Heart right ventricle (tissue), 16 donors: Measurements from ENCODE around the gene ZNRF1. TPM values are rescaled to one million over a fixed set of nuclear protein-coding genes. Genes with fewer than 3 reads are reported as not detected.

Source experiments
- ATAC-seq, 8 donors: fragments of 200-7000 bp; cut with Tn5 transposase; one replicate each; pipeline ENCODE4 v1.9.1; 2020; ENCODE audit warnings: mild to moderate bottlenecking in 8 of 8, moderate library complexity in 8 of 8, moderate number of reproducible peaks in 1 of 8
- DNase-seq, 2 donors: peaks; one replicate each; pipeline ENCODE4 v3.0.0-alpha.2; 2020
- H3K27ac ChIP-seq, 10 donors: fragments of 200-600 bp; sonication (generic) in 2 of 10; one replicate each; pipeline versions ENCODE4 v1.5.0 to v1.8.0; 2020 to 2022; ENCODE audit warnings: mild to moderate bottlenecking in 3 of 10
- H3K27me3 ChIP-seq, 7 donors: fragments of 200-600 bp; one replicate each; pipeline ENCODE4 v1.8.0; 2021 to 2022; ENCODE audit warnings: mild to moderate bottlenecking in 2 of 7
- H3K36me3 ChIP-seq, 9 donors: fragments of 200-600 bp; sonication (generic) in 1 of 9; one replicate each; pipeline versions ENCODE4 v1.5.0 to v1.8.0; 2020 to 2022; ENCODE audit warnings: mild to moderate bottlenecking in 2 of 9
- H3K4me1 ChIP-seq, 9 donors: fragments of 200-600 bp; sonication (generic) in 1 of 9; one replicate each; pipeline versions ENCODE4 v1.5.0 to v1.8.0; 2020 to 2022; ENCODE audit warnings: mild to moderate bottlenecking in 4 of 9
- H3K4me3 ChIP-seq, 10 donors: fragments of 200-600 bp; sonication (generic) in 2 of 10; one replicate each; pipeline versions ENCODE4 v1.5.0 to v1.8.0; 2020 to 2022; ENCODE audit warnings: mild to moderate bottlenecking in 7 of 10, moderate library complexity in 2 of 10
- H3K9me3 ChIP-seq, 11 donors: fragments of 200-600 bp in 10 of 11; sonication (generic) in 2 of 11; one replicate each; pipeline versions ENCODE4 v1.5.0 to v1.8.0; 2013 to 2022; ENCODE audit warnings: mild to moderate bottlenecking in 2 of 11, control low read depth in 1 of 11, moderate library complexity in 1 of 11
- WGBS, 2 donors: extraction: QIAGEN DNeasy Blood & Tissue Kit; methylation state at CpG; one replicate each; pipeline ENCODE4 v1.1.7; 2013; ENCODE audit warnings: inconsistent platforms in 1 of 2; 5-methylcytosine and 5-hydroxymethylcytosine counted together
- intact Hi-C, 10 donors: fragments of 100-400 bp; cut with DNase I; formaldehyde crosslinking; loops; one replicate each; pipeline versions ENCODE4 v1.11.1 to v1.14.2; 2022
- polyA plus RNA-seq, 2 donors: library from polyadenylated mRNA; stranded (reverse); fragments of 200-250 nt; gene quantifications; one replicate each; pipeline ENCODE4 v1.2.3, GENCODE V29; 2013
- total RNA-seq, 10 donors: library from RNA; stranded (reverse); fragmentation: NEBNext Ultra II Directional in 3 of 10; extraction: Animal tissue kit (Norgen Biotek cat#: 25700) in 3 of 10; gene quantifications; one replicate each; pipeline versions ENCODE4 v1.2.1 to v1.2.4, GENCODE V29; 2021 to 2023
- TF ChIP-seq, protein P1 (sequence below), 9 donors: fragments of 200-600 bp; sonication (generic) in 2 of 9; IDR thresholded peaks; one replicate each; pipeline versions ENCODE4 v1.5.0 to v1.8.0; 2021 to 2022; ENCODE audit warnings: antibody characterized with exemption in 9 of 9, mild to moderate bottlenecking in 5 of 9, moderate library complexity in 1 of 9
- donor health status: Arrhythmogenic right ventricular cardiomyopathy.
- donor health status: ischemic (EF 13 %, LVEDD 7.1; RV severe dilation, severe dysfunction).
- donor health status: healthy with polysubstance abuse.
- donor health status: DM: no; HTN: yes; CAD: no.
- donor health status: DM: no; HTN: no; CAD: no.
- donor health status: ischemic (EF 25% LVEDD 6.9; RV normal size, moderate dysfunction).
- donor health status: ischemic (EF 25% LVEDD 5.7; RV mildly dilated, moderate dysfunction).
- donor health status: healthy.
- donor health status: DM: yes; HTN: yes; CAD: no.
- donor health status: Ischemic cardiomyopathy.
- donor health status: ischemic (EF 35%, LVEDD 5.7; RV mildly dilated, moderate dysfunction).
- donor health status: nonischemic (EF 11% LVEDD 7.7; RV severe dilation, severe dysfunction).
- donor health status: DM: yes; HTN: yes; CAD: no.
- donor health status: PGD.
- donor health status: ischemic (EF 29% LVEDD 5.4; RV normal size, mild dysfunction).
- donor health status: nonischemic (EF 23%, LVEDD 6.1; RV moderate dilation, normal function).

Gene ZNRF1
- total and polyA plus RNA-seq, 12 donors, result 13.1 to 30.8 (median 20.8) TPM

DNA sequence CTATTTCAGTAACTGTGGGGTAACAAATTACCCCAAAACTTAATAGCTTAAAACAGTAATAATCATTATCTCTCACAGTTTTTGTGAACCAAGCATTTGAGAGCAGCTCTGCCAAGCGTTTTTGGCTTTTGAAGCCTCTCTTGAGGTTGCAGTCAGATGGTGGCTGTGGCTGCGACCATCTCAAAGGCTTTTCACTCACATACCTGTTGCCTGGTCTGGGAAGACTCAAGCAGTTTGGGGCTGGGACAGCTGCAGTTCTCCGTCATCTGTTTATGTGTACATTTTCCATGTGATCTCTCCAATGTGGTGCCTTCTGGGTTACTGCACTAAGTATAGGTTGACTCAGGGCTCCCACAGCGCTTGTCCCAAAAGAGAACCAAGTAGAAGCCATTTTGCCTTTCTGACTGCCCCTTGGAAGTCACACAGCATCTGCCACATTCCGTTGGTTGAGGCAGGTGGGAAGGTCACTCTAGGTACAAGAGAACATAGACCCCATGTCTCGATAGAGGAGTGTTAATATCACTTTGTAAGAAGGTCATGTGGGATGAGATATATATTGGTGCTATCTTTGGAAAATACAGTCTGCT lies 68.1 kb downstream of the ZNRF1 start:
- intact Hi-C loops, result no loop called here
- Histone ChIP-seq H3K4me3 (no peak overlapping the region), H3K4me1 (peaks cover 11 to 70% (median 48%) of the 10 kb centered on the region in 9 donors), H3K9me3 (no peaks in the 10 kb centered on the region), H3K36me3 (no peaks in the 10 kb centered on the region), H3K27ac (no peak overlapping the region), H3K27me3 (no peaks in the 10 kb centered on the region)
- TF ChIP-seq, protein P1, sequence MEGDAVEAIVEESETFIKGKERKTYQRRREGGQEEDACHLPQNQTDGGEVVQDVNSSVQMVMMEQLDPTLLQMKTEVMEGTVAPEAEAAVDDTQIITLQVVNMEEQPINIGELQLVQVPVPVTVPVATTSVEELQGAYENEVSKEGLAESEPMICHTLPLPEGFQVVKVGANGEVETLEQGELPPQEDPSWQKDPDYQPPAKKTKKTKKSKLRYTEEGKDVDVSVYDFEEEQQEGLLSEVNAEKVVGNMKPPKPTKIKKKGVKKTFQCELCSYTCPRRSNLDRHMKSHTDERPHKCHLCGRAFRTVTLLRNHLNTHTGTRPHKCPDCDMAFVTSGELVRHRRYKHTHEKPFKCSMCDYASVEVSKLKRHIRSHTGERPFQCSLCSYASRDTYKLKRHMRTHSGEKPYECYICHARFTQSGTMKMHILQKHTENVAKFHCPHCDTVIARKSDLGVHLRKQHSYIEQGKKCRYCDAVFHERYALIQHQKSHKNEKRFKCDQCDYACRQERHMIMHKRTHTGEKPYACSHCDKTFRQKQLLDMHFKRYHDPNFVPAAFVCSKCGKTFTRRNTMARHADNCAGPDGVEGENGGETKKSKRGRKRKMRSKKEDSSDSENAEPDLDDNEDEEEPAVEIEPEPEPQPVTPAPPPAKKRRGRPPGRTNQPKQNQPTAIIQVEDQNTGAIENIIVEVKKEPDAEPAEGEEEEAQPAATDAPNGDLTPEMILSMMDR (IDR thresholded peaks at IDR 0.05), result no peak
- no peak for ATAC-seq
- DNase-seq, result no peak
- WGBS, 2 donors, result 82 to 87% methylated on average over 6 of the region's 6 CpGs

DNA sequence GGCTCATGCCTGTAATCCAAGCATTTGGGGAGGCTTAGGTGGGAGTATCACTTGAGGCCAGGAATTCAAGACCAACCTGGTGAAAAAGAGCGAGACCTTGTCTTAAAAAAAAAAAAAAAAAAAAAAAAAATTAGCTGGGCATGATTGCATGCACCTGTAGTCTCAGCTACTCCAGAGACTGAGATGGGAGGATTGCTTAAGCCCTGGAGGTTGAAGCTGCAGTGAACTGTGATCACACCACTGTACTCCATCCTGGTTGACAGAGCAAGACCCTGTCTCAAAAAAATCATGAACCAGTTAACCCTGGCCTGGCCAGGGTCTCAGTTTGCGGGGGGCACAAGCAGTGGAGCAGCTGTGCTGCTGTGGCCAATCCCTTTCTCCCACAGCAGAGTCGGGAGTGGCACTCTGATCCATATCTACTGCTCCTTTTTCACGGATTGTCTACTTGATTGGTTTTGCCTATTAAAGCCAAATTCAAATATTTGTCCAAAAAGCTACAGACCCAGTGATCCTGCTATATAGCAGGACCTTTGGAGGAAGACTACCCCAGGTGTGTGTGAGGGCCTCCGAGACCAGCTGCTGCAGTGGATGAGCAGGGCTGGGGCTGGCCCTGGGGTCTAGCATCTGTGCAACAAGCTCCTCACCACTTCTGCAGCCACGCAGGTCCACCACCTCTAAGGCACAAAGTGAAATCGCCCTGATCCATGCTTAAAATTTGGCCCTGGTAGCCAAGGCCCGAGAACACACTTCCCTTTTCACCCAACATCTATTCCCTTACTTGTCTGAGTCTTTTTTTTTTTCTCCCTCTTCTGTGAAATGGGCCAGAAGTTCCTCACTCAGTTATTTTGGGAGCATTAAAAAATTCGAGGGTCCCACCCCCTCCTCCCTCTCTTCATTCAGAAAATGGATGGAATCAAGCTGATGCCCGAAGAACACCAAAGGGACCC lies 69.5 kb downstream of the ZNRF1 start:
- DNase-seq (no peak), ATAC-seq (no peak)
- Histone ChIP-seq H3K27me3 (no peaks in the 10 kb centered on the region), H3K4me3 (no peak overlapping the region), H3K36me3 (no peaks in the 10 kb centered on the region), H3K9me3 (no peaks in the 10 kb centered on the region), H3K27ac (no peak overlapping the region), H3K4me1 (peaks cover 3 to 56% (median 35%) of the 10 kb centered on the region in 9 donors)
- TF ChIP-seq, protein P1 (IDR thresholded peaks at IDR 0.05), result no peak
- intact Hi-C loops, result no loop called here
- 88 to 90% methylated on average over 10 of the region's 10 CpGs for WGBS, 2 donors

DNA sequence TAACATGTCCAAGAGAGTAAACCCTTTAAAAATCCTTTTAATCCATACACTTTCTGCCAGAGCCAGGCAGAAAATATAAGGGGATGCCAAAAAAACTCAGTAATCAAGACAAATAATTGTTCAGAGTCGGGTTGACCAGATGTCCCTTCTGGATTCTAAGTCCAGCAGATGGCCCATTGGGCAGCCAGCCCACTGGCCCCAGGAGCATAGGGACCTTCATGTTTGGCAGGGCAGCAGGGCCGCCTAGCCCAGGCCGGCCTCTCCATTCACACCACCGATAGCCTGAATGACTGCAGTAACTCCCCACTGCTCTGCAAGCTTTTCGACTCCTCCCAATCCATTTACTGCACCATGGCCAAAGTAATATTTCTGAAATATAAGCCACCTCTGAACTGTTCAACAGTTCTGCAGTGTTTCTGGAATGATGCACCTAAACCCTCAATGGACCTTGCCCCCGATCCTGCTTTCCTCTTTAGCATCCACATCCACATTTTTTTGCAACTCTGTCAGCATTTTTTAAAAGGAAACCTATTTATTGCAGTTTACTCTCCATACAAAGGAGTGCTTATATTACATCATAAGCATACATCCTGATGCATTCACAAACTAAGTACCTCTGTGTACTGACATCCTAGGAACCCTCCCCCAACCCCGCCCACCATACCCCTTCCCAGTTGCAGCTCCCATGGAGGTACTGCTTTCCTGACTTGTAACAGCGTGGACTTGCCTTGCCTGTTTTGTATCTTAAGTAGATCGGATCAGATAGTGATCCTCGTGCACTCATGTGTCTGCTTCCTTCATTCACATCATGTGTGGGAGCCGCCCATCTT lies 71.4 kb downstream of the ZNRF1 start:
- intact Hi-C loops, result no loop called here
- H3K27ac ChIP-seq, result no peak overlapping the region
- H3K4me1 ChIP-seq, result peaks cover 6 to 58% (median 33%) of the 10 kb centered on the region in 9 donors
- H3K4me3 ChIP-seq, result no peak overlapping the region
- no peaks in the 10 kb centered on the region for H3K36me3 ChIP-seq
- 46 to 48% methylated on average over 11 of the region's 11 CpGs for WGBS, 2 donors
- H3K9me3 ChIP-seq, result no peaks in the 10 kb centered on the region
- TF ChIP-seq, protein P1 (IDR thresholded peaks at IDR 0.05), result no peak
- H3K27me3 ChIP-seq, result no peaks in the 10 kb centered on the region
- ATAC-seq (peak in 7 of 8 donors; percentile 46 to 83 (median 66)), DNase-seq (peak; percentile 33 to 69)

DNA sequence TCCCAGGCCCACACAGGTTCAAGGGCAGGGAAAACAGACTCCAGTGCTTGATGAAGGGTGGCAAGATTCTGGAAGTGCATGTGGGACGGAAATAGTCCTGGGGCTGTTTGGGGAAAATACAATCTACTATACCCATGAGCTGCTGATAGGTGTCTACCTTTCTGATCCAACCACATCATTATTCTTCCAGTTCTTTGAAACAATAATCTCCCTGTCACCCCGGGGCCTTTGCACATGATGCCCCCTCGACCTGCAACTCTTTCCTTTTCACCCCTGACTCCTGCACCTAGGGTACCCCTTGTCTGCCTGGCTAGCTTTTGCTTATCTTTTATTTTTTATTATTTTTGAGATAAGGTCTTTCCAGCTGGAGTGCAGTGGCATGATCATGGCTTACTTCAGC lies 72.8 kb downstream of the ZNRF1 start:
- Histone ChIP-seq H3K27ac (no peak overlapping the region), H3K36me3 (no peaks in the 10 kb centered on the region), H3K9me3 (no peaks in the 10 kb centered on the region), H3K4me1 (peaks cover 6 to 56% (median 38%) of the 10 kb centered on the region in 9 donors), H3K27me3 (no peaks in the 10 kb centered on the region), H3K4me3 (no peak overlapping the region)
- TF ChIP-seq, protein P1 (IDR thresholded peaks at IDR 0.05), result no peak
- no peak for DNase-seq
- ATAC-seq, result no peak
- intact Hi-C loops, result no loop called here
- WGBS, 2 donors, result 96 to 97% methylated on average over 3 of the region's 3 CpGs
